ENCODE results near the gene PXMP2. TPM values are rescaled to one million over a fixed set of nuclear protein-coding genes. Genes with fewer than 3 reads are reported as not detected.

PXMP2 gene
- total and polyA plus RNA-seq, 4 donors, result 43.8 to 259 (median 135) TPM

GRCh38 chr12:132665149-132665491, 22.3 kb upstream of the PXMP2 start:
- Histone ChIP-seq H3K4me3 (ENCODE audit: low read depth in 1 of 3, low read length in 3 of 3) (no peak overlapping the region), H3K27me3 (ENCODE audit: control insufficient read depth in 4 of 4, insufficient read depth in 4 of 4, low read length in 3 of 4) (no peaks in the 10 kb centered on the region), H3K36me3 (ENCODE audit: control insufficient read depth in 4 of 4, insufficient read depth in 3 of 4, low read depth in 1 of 4, low read length in 3 of 4) (peaks cover 14 to 88% (median 52%) of the 10 kb centered on the region in 4 donors), H3K4me1 (ENCODE audit: control insufficient read depth in 4 of 4, insufficient read depth in 4 of 4, low read length in 3 of 4) (no peaks in the 10 kb centered on the region), H3K27ac (ENCODE audit: low read depth in 1 of 2, low read length in 2 of 2) (no peak overlapping the region), H3K9ac (ENCODE audit: low read depth in 1 of 2, low read length in 2 of 2) (no peak overlapping the region), H3K9me3 (ENCODE audit: control insufficient read depth in 4 of 4, low read length in 3 of 4) (no peaks in the 10 kb centered on the region)
- DNase-seq (ENCODE audit: low spot score), result no peak
- WGBS, result 96% methylated on average over 13 of the region's 13 CpGs
- TF ChIP-seq, protein P1, sequence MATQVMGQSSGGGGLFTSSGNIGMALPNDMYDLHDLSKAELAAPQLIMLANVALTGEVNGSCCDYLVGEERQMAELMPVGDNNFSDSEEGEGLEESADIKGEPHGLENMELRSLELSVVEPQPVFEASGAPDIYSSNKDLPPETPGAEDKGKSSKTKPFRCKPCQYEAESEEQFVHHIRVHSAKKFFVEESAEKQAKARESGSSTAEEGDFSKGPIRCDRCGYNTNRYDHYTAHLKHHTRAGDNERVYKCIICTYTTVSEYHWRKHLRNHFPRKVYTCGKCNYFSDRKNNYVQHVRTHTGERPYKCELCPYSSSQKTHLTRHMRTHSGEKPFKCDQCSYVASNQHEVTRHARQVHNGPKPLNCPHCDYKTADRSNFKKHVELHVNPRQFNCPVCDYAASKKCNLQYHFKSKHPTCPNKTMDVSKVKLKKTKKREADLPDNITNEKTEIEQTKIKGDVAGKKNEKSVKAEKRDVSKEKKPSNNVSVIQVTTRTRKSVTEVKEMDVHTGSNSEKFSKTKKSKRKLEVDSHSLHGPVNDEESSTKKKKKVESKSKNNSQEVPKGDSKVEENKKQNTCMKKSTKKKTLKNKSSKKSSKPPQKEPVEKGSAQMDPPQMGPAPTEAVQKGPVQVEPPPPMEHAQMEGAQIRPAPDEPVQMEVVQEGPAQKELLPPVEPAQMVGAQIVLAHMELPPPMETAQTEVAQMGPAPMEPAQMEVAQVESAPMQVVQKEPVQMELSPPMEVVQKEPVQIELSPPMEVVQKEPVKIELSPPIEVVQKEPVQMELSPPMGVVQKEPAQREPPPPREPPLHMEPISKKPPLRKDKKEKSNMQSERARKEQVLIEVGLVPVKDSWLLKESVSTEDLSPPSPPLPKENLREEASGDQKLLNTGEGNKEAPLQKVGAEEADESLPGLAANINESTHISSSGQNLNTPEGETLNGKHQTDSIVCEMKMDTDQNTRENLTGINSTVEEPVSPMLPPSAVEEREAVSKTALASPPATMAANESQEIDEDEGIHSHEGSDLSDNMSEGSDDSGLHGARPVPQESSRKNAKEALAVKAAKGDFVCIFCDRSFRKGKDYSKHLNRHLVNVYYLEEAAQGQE (IDR thresholded peaks at IDR 0.05), result no peak
- TF ChIP-seq SP1 (IDR thresholded peaks at IDR 0.05) (no peak), RXRA (IDR thresholded peaks at IDR 0.05) (no peak), HNF4A (conservative IDR thresholded peaks at IDR 0.05) (no peak), GABPA (IDR thresholded peaks at IDR 0.05 in 1 of 2, conservative IDR thresholded peaks at IDR 0.05 in 1 of 2) (no peak), ATF3 (IDR thresholded peaks at IDR 0.05) (no peak), ZBTB33 (IDR thresholded peaks at IDR 0.05) (no peak), TAF1 (conservative IDR thresholded peaks at IDR 0.05) (no peak), HNF4G (IDR thresholded peaks at IDR 0.05) (no peak), NR2F2 (IDR thresholded peaks at IDR 0.05) (no peak), FOXA2 (IDR thresholded peaks at IDR 0.05) (no peak)

GRCh38 chr12:132665794-132666193, 21.6 kb upstream of the PXMP2 start:
- Histone ChIP-seq H3K4me1 (ENCODE audit: control insufficient read depth in 4 of 4, insufficient read depth in 4 of 4, low read length in 3 of 4) (no peaks in the 10 kb centered on the region), H3K9ac (ENCODE audit: low read depth in 1 of 2, low read length in 2 of 2) (no peak overlapping the region), H3K27ac (ENCODE audit: low read depth in 1 of 2, low read length in 2 of 2) (no peak overlapping the region), H3K9me3 (ENCODE audit: control insufficient read depth in 4 of 4, low read length in 3 of 4) (no peaks in the 10 kb centered on the region), H3K36me3 (ENCODE audit: control insufficient read depth in 4 of 4, insufficient read depth in 3 of 4, low read depth in 1 of 4, low read length in 3 of 4) (peaks cover 14 to 81% (median 45%) of the 10 kb centered on the region in 4 donors), H3K4me3 (ENCODE audit: low read depth in 1 of 3, low read length in 3 of 3) (no peak overlapping the region), H3K27me3 (ENCODE audit: control insufficient read depth in 4 of 4, insufficient read depth in 4 of 4, low read length in 3 of 4) (no peaks in the 10 kb centered on the region)
- WGBS, result 93% methylated on average over 6 of the region's 6 CpGs
- DNase-seq (ENCODE audit: low spot score), result no peak
- TF ChIP-seq FOXA2 (IDR thresholded peaks at IDR 0.05) (no peak), RAD21 (IDR thresholded peaks at IDR 0.05) (no peak), ZBTB33 (IDR thresholded peaks at IDR 0.05) (no peak), NR2F2 (IDR thresholded peaks at IDR 0.05) (no peak), GABPA (IDR thresholded peaks at IDR 0.05 in 1 of 2, conservative IDR thresholded peaks at IDR 0.05 in 1 of 2) (no peak), SP1 (IDR thresholded peaks at IDR 0.05) (no peak), TAF1 (conservative IDR thresholded peaks at IDR 0.05) (no peak), ATF3 (IDR thresholded peaks at IDR 0.05) (no peak), HNF4A (conservative IDR thresholded peaks at IDR 0.05) (no peak), FOXA1 (IDR thresholded peaks at IDR 0.05) (no peak), YY1 (IDR thresholded peaks at IDR 0.05) (no peak), JUND (IDR thresholded peaks at IDR 0.05) (no peak), HNF4G (IDR thresholded peaks at IDR 0.05) (no peak), EGR1 (IDR thresholded peaks at IDR 0.05; ENCODE audit: low read depth in 2 of 2) (no peak), RXRA (IDR thresholded peaks at IDR 0.05) (no peak)
- TF ChIP-seq, protein P2, sequence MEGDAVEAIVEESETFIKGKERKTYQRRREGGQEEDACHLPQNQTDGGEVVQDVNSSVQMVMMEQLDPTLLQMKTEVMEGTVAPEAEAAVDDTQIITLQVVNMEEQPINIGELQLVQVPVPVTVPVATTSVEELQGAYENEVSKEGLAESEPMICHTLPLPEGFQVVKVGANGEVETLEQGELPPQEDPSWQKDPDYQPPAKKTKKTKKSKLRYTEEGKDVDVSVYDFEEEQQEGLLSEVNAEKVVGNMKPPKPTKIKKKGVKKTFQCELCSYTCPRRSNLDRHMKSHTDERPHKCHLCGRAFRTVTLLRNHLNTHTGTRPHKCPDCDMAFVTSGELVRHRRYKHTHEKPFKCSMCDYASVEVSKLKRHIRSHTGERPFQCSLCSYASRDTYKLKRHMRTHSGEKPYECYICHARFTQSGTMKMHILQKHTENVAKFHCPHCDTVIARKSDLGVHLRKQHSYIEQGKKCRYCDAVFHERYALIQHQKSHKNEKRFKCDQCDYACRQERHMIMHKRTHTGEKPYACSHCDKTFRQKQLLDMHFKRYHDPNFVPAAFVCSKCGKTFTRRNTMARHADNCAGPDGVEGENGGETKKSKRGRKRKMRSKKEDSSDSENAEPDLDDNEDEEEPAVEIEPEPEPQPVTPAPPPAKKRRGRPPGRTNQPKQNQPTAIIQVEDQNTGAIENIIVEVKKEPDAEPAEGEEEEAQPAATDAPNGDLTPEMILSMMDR (IDR thresholded peaks at IDR 0.05; ENCODE audit: low read depth, low read length, missing input control), result no peak
- TF ChIP-seq, protein P1 (IDR thresholded peaks at IDR 0.05), result no peak
- TF ChIP-seq, protein P3, sequence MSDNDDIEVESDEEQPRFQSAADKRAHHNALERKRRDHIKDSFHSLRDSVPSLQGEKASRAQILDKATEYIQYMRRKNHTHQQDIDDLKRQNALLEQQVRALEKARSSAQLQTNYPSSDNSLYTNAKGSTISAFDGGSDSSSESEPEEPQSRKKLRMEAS (IDR thresholded peaks at IDR 0.05), result no peak

All from liver (tissue), 9 donors.